Fibroblast of the aortic adventitia (primary cell): ENCODE results near the gene ITPR2. TPM values are rescaled to one million over a fixed set of nuclear protein-coding genes. Genes with fewer than 3 reads are reported as not detected.

Experiments used
- DNase-seq: peaks from one replicate; pipeline ENCODE4 v3.0.0-alpha.2; 2010; ENCODE audit warnings: low read depth
- H3K4me3 ChIP-seq: 2 replicates; pipeline ENCODE4 v1.5.1; 2011; ENCODE audit warnings: low read depth, mild to moderate bottlenecking, control low read depth, low read length, moderate library complexity
- CTCF ChIP-seq: IDR thresholded peaks from 2 replicates; pipeline ENCODE4 v1.5.1; 2011; ENCODE audit warnings: mild to moderate bottlenecking, low read length, control low read depth, inconsistent platforms; ENCODE audit not compliant: insufficient read depth
- total RNA-seq: library from RNA; depleted of rRNA; stranded (reverse); fragments of >200 nt; gene quantifications from 2 replicates; pipeline ENCODE4 v1.2.3, GENCODE V29; 2012; ENCODE audit warnings: low replicate concordance

Gene ITPR2
- total RNA-seq, 1 donor, result 15.5 TPM

GRCh38 chr12:26410689-26411088 is 422.3 kb downstream of the ITPR2 start:
- no peak for TF ChIP-seq CTCF
- no peak for DNase-seq
- no peak overlapping the region for H3K4me3 ChIP-seq

- no peak for DNase-seq
- H3K4me3 ChIP-seq, result no peak overlapping the region
- no peak for TF ChIP-seq CTCF
These were observed 426.2 kb downstream of the ITPR2 start for GRCh38 chr12:26406813-26407212.

- no peak for TF ChIP-seq CTCF
- H3K4me3 ChIP-seq, result no peak overlapping the region
- no peak for DNase-seq
These were observed 426.6 kb downstream of the ITPR2 start for GRCh38 chr12:26406391-26406790.

GRCh38 chr12:26403601-26404000 is 429.4 kb downstream of the ITPR2 start:
- TF ChIP-seq CTCF, result no peak
- DNase-seq, result no peak
- no peak overlapping the region for H3K4me3 ChIP-seq

GRCh38 chr12:26402648-26403047 is 430.3 kb downstream of the ITPR2 start:
- no peak overlapping the region for H3K4me3 ChIP-seq
- no peak for TF ChIP-seq CTCF
- DNase-seq, result no peak

- TF ChIP-seq CTCF, result no peak
These were observed 431.1 kb downstream of the ITPR2 start for GRCh38 chr12:26401874-26402273.

GRCh38 chr12:26400627-26401026 is 432.4 kb downstream of the ITPR2 start:
- no peak for DNase-seq
- TF ChIP-seq CTCF, result no peak

More at GRCh38 chr12:26401874-26402273, 431.1 kb downstream of the ITPR2 start:
- DNase-seq, result no peak
- no peak overlapping the region for H3K4me3 ChIP-seq

More at GRCh38 chr12:26400627-26401026, 432.4 kb downstream of the ITPR2 start:
- H3K4me3 ChIP-seq, result no peak overlapping the region
